Uterus (tissue), 4 donors: Measurements from ENCODE around the gene MED26. TPM values are rescaled to one million over a fixed set of nuclear protein-coding genes. Genes with fewer than 3 reads are reported as not detected.

Source experiments
- DNase-seq, 2 donors: peaks; one replicate each; pipeline ENCODE4 v3.0.0-alpha.2; 2019 to 2020
- H3K27ac ChIP-seq, 2 donors: fragments of 200-600 bp; sonication (generic); 1 replicate in 1 of 2; 2 replicates in 1 of 2; pipeline ENCODE4 v1.5.1; 2016 to 2018
- H3K27me3 ChIP-seq, 2 donors: fragments of 200-600 bp; sonication (generic); one replicate each; pipeline ENCODE4 v1.5.1; 2018 to 2019; ENCODE audit warnings: control low read depth in 1 of 2
- H3K36me3 ChIP-seq, 2 donors: fragments of 200-600 bp; sonication (generic); one replicate each; pipeline ENCODE4 v1.5.1; 2019; ENCODE audit warnings: control low read depth in 1 of 2
- H3K4me1 ChIP-seq, 2 donors: fragments of 200-600 bp; sonication (generic); one replicate each; pipeline ENCODE4 v1.5.1; 2018 to 2019; ENCODE audit warnings: control low read depth in 1 of 2
- H3K4me3 ChIP-seq, 2 donors: fragments of 200-600 bp; sonication (generic); 1 replicate in 1 of 2; 2 replicates in 1 of 2; pipeline ENCODE4 v1.5.1; 2018 to 2019; ENCODE audit warnings: mild to moderate bottlenecking in 1 of 2
- H3K9me3 ChIP-seq, 2 donors: fragments of 200-600 bp; sonication (generic); one replicate each; pipeline ENCODE4 v1.5.1; 2019; ENCODE audit warnings: control low read depth in 1 of 2
- POLR2A ChIP-seq, 2 donors: fragments of 450-650 bp; IDR thresholded peaks; one replicate each; pipeline ENCODE4 v1.6.1; 2016; ENCODE audit warnings: antibody characterized with exemption in 2 of 2, mild to moderate bottlenecking in 1 of 2, moderate library complexity in 1 of 2
- intact Hi-C: fragments of 100-400 bp; cut with DNase I; formaldehyde crosslinking; loops from one replicate; pipeline ENCODE4 v1.15.1; 2023; ENCODE audit warnings: low total_unique reads
- total RNA-seq, 4 donors: library from RNA; depleted of rRNA in 3 of 4; stranded (reverse); fragments of >200 nt in 3 of 4; gene quantifications; one replicate each; pipeline versions ENCODE4 v1.1.0 to v1.2.4, GENCODE V29; 2014 to 2023
- TF ChIP-seq, protein P1 (sequence below), 4 experiments: fragments of 200-600 bp in 2 of 4; fragments of 450-650 bp in 2 of 4; sonication (generic) in 2 of 4; IDR thresholded peaks; one replicate each; pipeline ENCODE4 v1.5.1; 2016 to 2019; ENCODE audit warnings: antibody characterized with exemption in 4 of 4, mild to moderate bottlenecking in 2 of 4, moderate library complexity in 1 of 4
- donor health status: DM: yes; HTN: yes; CAD: no.

MED26 gene
- total RNA-seq, 4 donors from 2014 or later, result 1.5 to 13.5 (median 3.6) TPM

DNA sequence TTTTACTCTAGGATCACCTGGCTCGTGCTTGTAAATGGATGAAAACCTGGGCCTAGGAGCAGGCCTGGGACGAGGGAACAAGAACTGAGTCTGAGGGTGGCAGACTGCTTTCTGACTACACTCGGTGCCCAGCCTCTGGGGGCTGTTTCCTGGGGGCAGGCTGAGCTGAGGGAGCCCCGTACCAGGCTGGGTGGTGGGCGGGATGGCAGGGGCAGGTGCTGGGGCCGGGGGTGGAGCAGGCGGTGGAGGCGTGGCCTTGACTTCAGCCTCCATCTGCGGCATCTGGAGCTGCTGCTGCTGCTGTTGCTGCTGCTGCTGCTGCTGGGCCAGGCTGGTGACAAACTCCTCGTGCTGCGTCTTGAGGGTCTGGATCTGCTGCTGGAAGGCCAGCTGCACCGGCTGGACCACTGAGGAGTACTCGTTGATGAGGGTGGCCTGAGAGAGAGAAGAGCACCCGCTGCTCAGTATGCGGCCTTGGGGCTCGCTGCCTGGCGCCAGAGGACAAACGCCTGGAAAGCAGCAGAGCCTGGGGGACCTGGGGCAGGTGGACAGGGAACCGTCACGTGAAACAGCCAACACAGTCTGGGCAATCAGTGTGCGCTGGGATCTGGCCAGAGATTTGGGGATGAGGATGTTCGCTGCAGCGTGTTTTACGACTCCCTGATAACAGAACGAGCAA is 98.4 kb downstream of the MED26 start:
- Histone ChIP-seq H3K9me3 (no peaks in the 10 kb centered on the region), H3K4me1 (no peaks in the 10 kb centered on the region), H3K27ac (no peak overlapping the region), H3K36me3 (no peaks in the 10 kb centered on the region), H3K27me3 (no peaks in the 10 kb centered on the region), H3K4me3 (no peak overlapping the region)
- DNase-seq, result no peak
- TF ChIP-seq, protein P1, sequence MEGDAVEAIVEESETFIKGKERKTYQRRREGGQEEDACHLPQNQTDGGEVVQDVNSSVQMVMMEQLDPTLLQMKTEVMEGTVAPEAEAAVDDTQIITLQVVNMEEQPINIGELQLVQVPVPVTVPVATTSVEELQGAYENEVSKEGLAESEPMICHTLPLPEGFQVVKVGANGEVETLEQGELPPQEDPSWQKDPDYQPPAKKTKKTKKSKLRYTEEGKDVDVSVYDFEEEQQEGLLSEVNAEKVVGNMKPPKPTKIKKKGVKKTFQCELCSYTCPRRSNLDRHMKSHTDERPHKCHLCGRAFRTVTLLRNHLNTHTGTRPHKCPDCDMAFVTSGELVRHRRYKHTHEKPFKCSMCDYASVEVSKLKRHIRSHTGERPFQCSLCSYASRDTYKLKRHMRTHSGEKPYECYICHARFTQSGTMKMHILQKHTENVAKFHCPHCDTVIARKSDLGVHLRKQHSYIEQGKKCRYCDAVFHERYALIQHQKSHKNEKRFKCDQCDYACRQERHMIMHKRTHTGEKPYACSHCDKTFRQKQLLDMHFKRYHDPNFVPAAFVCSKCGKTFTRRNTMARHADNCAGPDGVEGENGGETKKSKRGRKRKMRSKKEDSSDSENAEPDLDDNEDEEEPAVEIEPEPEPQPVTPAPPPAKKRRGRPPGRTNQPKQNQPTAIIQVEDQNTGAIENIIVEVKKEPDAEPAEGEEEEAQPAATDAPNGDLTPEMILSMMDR (IDR thresholded peaks at IDR 0.05), result no peak
- TF ChIP-seq POLR2A (IDR thresholded peaks at IDR 0.05), result no peak
- intact Hi-C loops, result no loop called here

DNA sequence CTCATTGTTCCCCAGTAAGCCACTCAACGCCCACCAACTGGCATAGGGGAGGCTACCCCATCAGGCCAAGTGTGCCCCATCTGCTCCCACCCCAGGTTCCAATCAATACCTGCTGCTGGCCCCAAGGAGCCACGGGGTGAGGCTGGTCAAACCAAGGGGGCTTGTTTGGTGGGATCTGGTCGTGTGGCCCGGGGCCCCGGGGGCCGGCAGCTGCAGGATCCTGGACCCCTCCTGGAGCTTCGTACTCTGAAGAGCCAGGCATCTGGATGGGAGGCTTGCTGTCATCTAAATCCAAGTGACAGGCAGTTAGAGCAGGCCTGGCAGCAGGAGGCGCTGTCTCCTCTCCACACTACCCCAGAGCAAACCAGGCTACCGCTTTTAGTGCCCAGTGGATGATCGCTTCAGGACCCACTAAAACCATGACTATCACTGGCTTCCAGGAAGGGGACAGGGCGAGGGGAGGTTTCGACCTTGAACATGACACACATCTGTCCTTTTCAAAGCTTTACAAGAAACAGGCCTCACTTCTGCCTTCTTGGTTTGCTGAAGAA is 100.0 kb downstream of the MED26 start:
- Histone ChIP-seq H3K4me3 (no peak overlapping the region), H3K9me3 (no peaks in the 10 kb centered on the region), H3K36me3 (no peaks in the 10 kb centered on the region), H3K4me1 (no peaks in the 10 kb centered on the region), H3K27ac (no peak overlapping the region), H3K27me3 (no peaks in the 10 kb centered on the region)
- intact Hi-C loops, result no loop called here
- no peak for TF ChIP-seq POLR2A (IDR thresholded peaks at IDR 0.05)
- TF ChIP-seq, protein P1 (IDR thresholded peaks at IDR 0.05), result peak in 1 of 4 experiments; percentile 4
- DNase-seq, result no peak

DNA sequence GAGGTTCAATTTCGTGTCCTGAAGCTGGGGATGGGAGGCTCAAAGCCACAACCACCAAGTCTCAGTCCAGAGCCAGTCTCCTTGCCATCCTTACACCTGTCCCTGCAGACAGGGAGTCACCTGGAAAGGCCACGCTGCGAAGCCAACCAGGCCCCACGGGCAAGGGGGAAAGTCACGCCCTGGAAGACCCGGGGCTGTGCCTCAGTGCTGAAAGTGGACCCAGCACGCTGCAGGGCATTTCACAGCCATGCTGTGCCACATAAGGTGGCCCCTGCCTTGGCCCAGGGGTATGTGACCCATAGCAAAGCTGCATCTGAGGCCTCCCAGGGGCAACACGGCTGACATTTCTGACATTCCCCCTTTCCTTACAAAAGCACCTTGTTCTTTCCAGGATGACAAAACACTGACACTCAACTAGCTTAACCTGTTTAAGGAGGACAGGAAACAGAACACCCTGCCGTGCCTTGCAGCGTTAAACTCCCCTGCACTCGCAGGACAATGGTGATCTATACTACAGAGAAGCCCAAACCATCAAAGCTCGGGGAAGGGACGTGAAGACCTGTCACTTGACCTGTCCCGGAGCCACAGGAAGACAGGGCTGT is 100.6 kb downstream of the MED26 start:
- Histone ChIP-seq H3K4me3 (no peak overlapping the region), H3K4me1 (no peaks in the 10 kb centered on the region), H3K27ac (no peak overlapping the region), H3K9me3 (no peaks in the 10 kb centered on the region), H3K36me3 (no peaks in the 10 kb centered on the region), H3K27me3 (no peaks in the 10 kb centered on the region)
- DNase-seq, result no peak
- TF ChIP-seq, protein P1 (IDR thresholded peaks at IDR 0.05), result no peak
- no peak for TF ChIP-seq POLR2A (IDR thresholded peaks at IDR 0.05)
- intact Hi-C loops, result no loop called here

DNA sequence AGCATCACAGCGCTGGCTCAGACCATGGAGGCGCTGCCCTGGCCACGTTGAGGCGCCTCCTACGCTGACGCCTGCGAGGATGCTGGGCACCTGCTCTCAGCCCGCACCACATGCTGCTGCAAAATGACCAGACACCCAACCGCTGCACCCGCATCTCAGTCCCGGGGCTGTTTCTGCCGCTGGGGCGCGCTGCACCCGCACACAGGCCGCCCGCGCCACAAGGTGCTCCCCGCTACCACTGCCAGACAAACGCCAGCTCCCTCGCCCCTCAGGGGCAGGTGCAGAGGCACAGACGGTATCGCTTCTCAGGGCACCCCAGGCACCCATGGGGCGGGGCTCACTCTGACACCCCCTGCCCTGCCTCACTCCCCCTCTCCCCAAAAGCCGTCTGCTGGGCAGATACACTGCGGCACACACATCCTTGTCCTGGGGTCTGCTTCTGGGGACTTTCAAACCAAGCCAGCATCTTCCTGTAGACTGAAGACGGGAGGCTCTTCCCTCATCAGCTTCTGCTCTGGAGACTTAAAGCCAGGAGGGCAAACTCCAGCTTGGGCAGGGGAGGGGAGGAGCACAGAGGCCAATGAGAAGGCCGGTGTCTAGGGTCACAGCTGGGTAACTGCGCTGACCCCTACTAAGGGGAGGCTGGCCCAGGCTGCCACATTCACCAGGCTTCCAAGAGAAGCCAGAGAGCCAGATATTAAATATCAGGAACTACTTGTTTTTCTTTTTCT is 102.1 kb downstream of the MED26 start:
- no peaks in the 10 kb centered on the region for H3K4me1 ChIP-seq
- no peak overlapping the region for H3K4me3 ChIP-seq
- DNase-seq, result no peak
- intact Hi-C loops, result no loop called here
- no peak overlapping the region for H3K27ac ChIP-seq
- H3K9me3 ChIP-seq, result no peaks in the 10 kb centered on the region
- no peak for TF ChIP-seq POLR2A (IDR thresholded peaks at IDR 0.05)
- TF ChIP-seq, protein P1 (IDR thresholded peaks at IDR 0.05), result no peak
- no peaks in the 10 kb centered on the region for H3K27me3 ChIP-seq
- H3K36me3 ChIP-seq, result no peaks in the 10 kb centered on the region
